Thymus (tissue), 11 donors: ENCODE data around the gene KLHL3. TPM values are rescaled to one million over a fixed set of nuclear protein-coding genes. Genes with fewer than 3 reads are reported as not detected.

Source experiments
- DNase-seq, 9 donors: peaks; one replicate each; pipeline ENCODE4 v3.0.0-alpha.2; 2013; ENCODE audit warnings: low spot score in 9 of 9, low read depth in 6 of 9, missing footprints in 1 of 9
- H3K27ac ChIP-seq, 2 donors: one replicate each; pipeline ENCODE4 v1.5.1; 2013; ENCODE audit warnings: control low read depth in 1 of 2, low read depth in 1 of 2, low read length in 1 of 2, mild to moderate bottlenecking in 1 of 2, moderate library complexity in 1 of 2
- H3K27me3 ChIP-seq, 2 donors: one replicate each; pipeline ENCODE4 v1.5.1; 2013; ENCODE audit warnings: low read length in 1 of 2; ENCODE audit not compliant: control insufficient read depth in 2 of 2, insufficient read depth in 1 of 2
- H3K36me3 ChIP-seq, 2 donors: one replicate each; pipeline ENCODE4 v1.5.1; 2013; ENCODE audit warnings: low read length in 1 of 2, mild to moderate bottlenecking in 1 of 2, moderate library complexity in 1 of 2; ENCODE audit not compliant: control insufficient read depth in 2 of 2, insufficient read depth in 2 of 2
- H3K4me1 ChIP-seq, 2 donors: one replicate each; pipeline ENCODE4 v1.5.1; 2013; ENCODE audit warnings: low read length in 2 of 2; ENCODE audit not compliant: control insufficient read depth in 2 of 2, insufficient read depth in 2 of 2
- H3K4me3 ChIP-seq, 2 donors: one replicate each; pipeline ENCODE4 v1.5.1; 2013; ENCODE audit warnings: low read length in 2 of 2, control low read depth in 1 of 2, mild to moderate bottlenecking in 1 of 2
- H3K9me3 ChIP-seq, 2 donors: one replicate each; pipeline ENCODE4 v1.5.1; 2013; ENCODE audit warnings: low read length in 1 of 2, mild to moderate bottlenecking in 1 of 2; ENCODE audit not compliant: control insufficient read depth in 2 of 2, insufficient read depth in 1 of 2
- WGBS: extraction: QIAGEN DNeasy Blood & Tissue Kit; methylation state at CpG from one replicate; pipeline ENCODE4 v1.1.7; 2013; 5-methylcytosine and 5-hydroxymethylcytosine counted together
- polyA plus RNA-seq: library from polyadenylated mRNA; stranded (reverse); fragments of 200-250 nt; gene quantifications from one replicate; pipeline ENCODE4 v1.2.3, GENCODE V29; 2013
- total RNA-seq: library from RNA; stranded (reverse); fragments of 120-200 nt; gene quantifications from one replicate; pipeline ENCODE4 v1.2.4, GENCODE V29; 2013
- donor health status: healthy.

KLHL3 gene
- total and polyA plus RNA-seq, 2 donors = 5.0 to 5.8 TPM

DNA sequence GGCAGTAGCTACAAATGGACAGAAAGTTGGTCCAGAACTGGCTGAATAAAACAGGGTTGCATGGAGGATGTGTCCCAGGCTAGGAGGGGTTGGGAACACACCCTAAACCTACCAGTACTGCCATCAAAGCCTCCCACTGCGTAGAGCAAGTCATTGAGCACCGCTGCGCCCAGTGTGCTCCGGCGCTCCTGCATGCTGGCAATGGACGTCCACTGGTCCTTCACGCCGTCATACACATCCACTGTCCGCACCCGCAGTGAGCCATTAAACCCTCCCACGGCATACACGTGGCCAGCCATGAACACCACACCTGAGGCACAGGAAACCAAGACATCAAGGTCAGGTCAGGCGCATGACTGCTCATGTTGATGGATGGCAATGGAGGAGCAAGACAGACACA lies 97.0 kb downstream of the KLHL3 start:
- Histone ChIP-seq H3K9me3 (no peaks in the 10 kb centered on the region), H3K27me3 (no peaks in the 10 kb centered on the region), H3K36me3 (peaks cover 3 to 8% of the 10 kb centered on the region in 2 donors), H3K4me1 (no peaks in the 10 kb centered on the region), H3K4me3 (no peak overlapping the region), H3K27ac (no peak overlapping the region)
- no peak for DNase-seq
- WGBS = 93% methylated on average over 13 of the region's 13 CpGs

DNA sequence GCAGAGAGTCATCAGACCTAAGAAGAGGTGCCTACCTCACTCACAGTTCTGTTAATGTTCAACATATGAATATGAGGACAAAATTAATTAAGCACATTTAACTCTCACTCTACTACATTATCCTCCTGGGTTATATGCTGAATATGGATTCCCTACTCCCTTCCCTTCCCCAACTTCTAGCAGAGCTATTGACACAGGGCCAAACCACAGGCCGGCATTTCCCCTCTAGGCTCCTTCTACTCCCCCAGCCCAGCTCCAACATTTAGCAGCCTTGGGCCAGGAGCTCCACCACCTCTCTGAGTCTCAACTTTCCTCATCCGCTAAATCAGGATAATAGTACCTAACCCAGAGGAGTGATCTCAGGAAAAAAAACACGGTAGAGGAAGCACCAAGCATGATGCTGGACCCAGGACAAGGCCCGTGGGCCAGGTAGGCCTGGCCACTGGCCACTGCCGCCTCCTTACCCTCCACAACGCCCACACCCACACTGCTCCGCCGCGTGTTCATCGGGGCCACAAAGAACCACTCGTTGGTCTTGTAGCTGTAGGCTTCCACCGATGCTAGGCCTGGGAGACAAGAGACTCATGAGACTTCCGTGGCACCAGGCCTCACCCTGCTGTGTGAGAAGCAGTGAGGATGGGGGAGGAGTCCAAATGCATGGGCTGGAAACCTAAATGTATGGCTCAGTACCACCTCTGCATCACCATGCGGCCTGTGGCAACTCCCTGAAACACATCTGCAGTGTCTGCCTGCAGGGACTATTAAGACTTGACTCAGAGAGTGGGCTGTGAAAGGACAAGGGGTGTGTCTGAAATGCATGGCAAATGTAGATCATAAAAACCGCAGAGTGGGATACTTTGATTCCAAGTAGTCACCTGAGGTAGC lies 98.8 kb downstream of the KLHL3 start:
- Histone ChIP-seq H3K36me3 (peaks cover 3 to 8% of the 10 kb centered on the region in 2 donors), H3K4me3 (no peak overlapping the region), H3K27ac (no peak overlapping the region), H3K27me3 (no peaks in the 10 kb centered on the region), H3K4me1 (no peaks in the 10 kb centered on the region), H3K9me3 (no peaks in the 10 kb centered on the region)
- DNase-seq = no peak
- WGBS = 97% methylated on average over 15 of the region's 15 CpGs

- no peak for DNase-seq
Measured at GRCh38 chr5:137636099-137636498, 99.8 kb downstream of the KLHL3 start.

GRCh38 chr5:137635521-137635921 lies 100.4 kb downstream of the KLHL3 start:
- no peak overlapping the region for H3K4me3 ChIP-seq
- 98% methylated on average over 1 of the region's 1 CpG for WGBS
- no peak overlapping the region for H3K27ac ChIP-seq
- peaks cover 3 to 8% of the 10 kb centered on the region in 2 donors for H3K36me3 ChIP-seq
- no peak for DNase-seq
- no peaks in the 10 kb centered on the region for H3K9me3 ChIP-seq
- H3K4me1 ChIP-seq = no peaks in the 10 kb centered on the region
- no peaks in the 10 kb centered on the region for H3K27me3 ChIP-seq

More at GRCh38 chr5:137636099-137636498, 99.8 kb downstream of the KLHL3 start:
- Histone ChIP-seq H3K9me3 (no peaks in the 10 kb centered on the region), H3K4me1 (no peaks in the 10 kb centered on the region), H3K4me3 (no peak overlapping the region), H3K27ac (no peak overlapping the region), H3K27me3 (no peaks in the 10 kb centered on the region), H3K36me3 (peaks cover 3 to 8% of the 10 kb centered on the region in 2 donors)
- 94% methylated on average over 2 of the region's 2 CpGs for WGBS

DNA sequence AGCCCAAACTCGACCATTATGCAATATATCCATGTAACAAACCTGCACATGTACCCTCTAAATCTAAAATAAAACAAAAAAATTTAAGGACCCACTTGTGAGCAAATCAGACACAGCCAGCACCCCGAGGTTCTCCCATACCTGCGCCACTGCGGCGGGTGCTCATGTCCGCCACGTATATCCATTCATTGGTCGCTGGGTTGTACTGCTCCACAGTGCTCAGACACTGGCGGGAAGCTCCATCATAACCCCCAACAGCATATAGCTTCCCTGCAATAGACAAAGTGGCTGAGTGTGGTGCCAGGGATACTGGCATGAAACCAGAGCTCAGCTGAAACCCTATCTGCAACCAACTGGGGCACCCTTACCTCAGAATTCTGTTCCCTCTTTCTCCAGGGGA lies 102.0 kb downstream of the KLHL3 start:
- no peak for DNase-seq
- Histone ChIP-seq H3K36me3 (peaks cover 7 to 10% of the 10 kb centered on the region in 2 donors), H3K4me1 (no peaks in the 10 kb centered on the region), H3K9me3 (no peaks in the 10 kb centered on the region), H3K27me3 (no peaks in the 10 kb centered on the region), H3K27ac (no peak overlapping the region), H3K4me3 (no peak overlapping the region)
- WGBS = 98% methylated on average over 9 of the region's 9 CpGs

DNA sequence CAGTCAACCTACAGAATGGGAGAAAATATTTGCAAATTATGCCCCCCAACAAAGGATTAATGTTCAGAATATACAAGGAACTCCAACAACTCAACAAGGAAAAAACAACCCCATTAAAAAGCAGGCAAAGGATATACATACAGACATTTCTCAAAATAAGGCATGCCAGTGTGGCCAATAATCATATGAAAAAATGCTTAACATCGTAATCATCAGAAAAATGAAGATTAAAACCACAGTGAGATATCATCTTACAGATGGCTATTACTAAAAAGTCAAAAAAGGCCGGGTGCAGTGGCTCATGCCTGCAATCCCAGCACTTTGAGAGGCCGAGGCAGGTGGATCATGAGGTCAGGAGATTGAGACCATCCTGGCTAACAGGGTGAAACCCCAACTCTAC lies 103.2 kb downstream of the KLHL3 start:
- peaks cover 11% of the 10 kb centered on the region in 2 donors for H3K36me3 ChIP-seq
- no peaks in the 10 kb centered on the region for H3K4me1 ChIP-seq
- no peaks in the 10 kb centered on the region for H3K9me3 ChIP-seq
- H3K4me3 ChIP-seq = no peak overlapping the region
- no peak overlapping the region for H3K27ac ChIP-seq
- no peaks in the 10 kb centered on the region for H3K27me3 ChIP-seq
- 97% methylated on average over 3 of the region's 3 CpGs for WGBS
- no peak for DNase-seq

- no peaks in the 10 kb centered on the region for H3K9me3 ChIP-seq
- peaks cover 8 to 11% of the 10 kb centered on the region in 2 donors for H3K36me3 ChIP-seq
- H3K27ac ChIP-seq = no peak overlapping the region
- no peak overlapping the region for H3K4me3 ChIP-seq
- DNase-seq = no peak
- H3K4me1 ChIP-seq = no peaks in the 10 kb centered on the region
- 98% methylated on average over 2 of the region's 2 CpGs for WGBS
- H3K27me3 ChIP-seq = no peaks in the 10 kb centered on the region
Measured at GRCh38 chr5:137631453-137631852, 104.4 kb downstream of the KLHL3 start.

GRCh38 chr5:137630972-137631370 lies 104.9 kb downstream of the KLHL3 start:
- Histone ChIP-seq H3K27ac (no peak overlapping the region), H3K4me1 (no peaks in the 10 kb centered on the region), H3K36me3 (peaks cover 8 to 11% of the 10 kb centered on the region in 2 donors), H3K9me3 (no peaks in the 10 kb centered on the region), H3K4me3 (no peak overlapping the region), H3K27me3 (no peaks in the 10 kb centered on the region)
- 96% methylated on average over 3 of the region's 3 CpGs for WGBS
- DNase-seq = no peak

- H3K4me1 ChIP-seq = no peaks in the 10 kb centered on the region
- H3K9me3 ChIP-seq = no peaks in the 10 kb centered on the region
- H3K36me3 ChIP-seq = peaks cover 12 to 16% of the 10 kb centered on the region in 2 donors
- no peak overlapping the region for H3K4me3 ChIP-seq
- 93% methylated on average over 10 of the region's 10 CpGs for WGBS
- H3K27me3 ChIP-seq = no peaks in the 10 kb centered on the region
- no peak for DNase-seq
- no peak overlapping the region for H3K27ac ChIP-seq
Measured at GRCh38 chr5:137630216-137630971, 105.5 kb downstream of the KLHL3 start.
